PC-3 (cell line): ENCODE data around the gene TMTC2. TPM values are rescaled to one million over a fixed set of nuclear protein-coding genes. Genes with fewer than 3 reads are reported as not detected.

ENCODE experiments used
- ATAC-seq: fragments of 200-7000 bp; cut with Tn5 transposase; 2 replicates; pipeline ENCODE4 v1.9.1; 2020; ENCODE audit warnings: mild to moderate bottlenecking, moderate library complexity
- BruUV-seq: library from RNA; stranded (reverse); fragments of 400-500 nt; replicated peaks from 2 replicates; lab custom pipeline; 2021; lab: Mats Ljungman, UMichigan
- CTCF ChIA-PET: fragments of 300-600 bp; sonication (Branson Sonifier 250); formaldehyde crosslinking; loops from one replicate; lab custom pipeline; 2022; ENCODE audit warnings: antibody characterized with exemption; lab: Charles Lee
- POLR2A ChIA-PET: fragments of 300-600 bp; sonication (Branson Sonifier 250); formaldehyde crosslinking; loops from one replicate; lab custom pipeline; 2022; ENCODE audit warnings: antibody characterized with exemption; ENCODE audit not compliant: unreplicated experiment; lab: Charles Lee
- DNase-seq: peaks from one replicate; pipeline ENCODE4 v3.0.0-alpha.2; 2015
- H2AFZ ChIP-seq: fragments of 300-600 bp; sonication (generic); 2 replicates; pipeline ENCODE4 v1.6.0; 2016; ENCODE audit warnings: antibody characterized with exemption, low read length
- H3F3A ChIP-seq: fragments of 300-600 bp; sonication (generic); one replicate; pipeline ENCODE4 v1.6.0; 2017; ENCODE audit warnings: antibody characterized with exemption, low read length, control low read depth, mild to moderate bottlenecking; ENCODE audit not compliant: unreplicated experiment
- H3K27ac ChIP-seq: fragments of 300-600 bp; sonication (generic); 2 replicates; pipeline ENCODE4 v1.5.1; 2016; ENCODE audit warnings: mild to moderate bottlenecking, low read length
- H3K27me3 ChIP-seq: fragments of 300-600 bp; sonication (generic); 2 replicates; pipeline ENCODE4 v1.6.1; 2016; ENCODE audit warnings: low read length, mixed read lengths
- H3K36me3 ChIP-seq: fragments of 300-600 bp; sonication (generic); 2 replicates; pipeline ENCODE4 v1.6.1; 2016; ENCODE audit warnings: low read depth, mixed run types, low read length, mixed read lengths
- H3K4me1 ChIP-seq: fragments of 300-600 bp; sonication (generic); 2 replicates; pipeline ENCODE4 v1.5.1; 2016; ENCODE audit warnings: low read length; ENCODE audit not compliant: insufficient read depth
- H3K4me2 ChIP-seq: fragments of 300-600 bp; sonication (generic); 2 replicates; pipeline ENCODE4 v1.6.0; 2016; ENCODE audit warnings: low read length
- H3K4me3 ChIP-seq: fragments of 300-600 bp; sonication (generic); 2 replicates; pipeline ENCODE4 v1.5.1; 2016; ENCODE audit warnings: mild to moderate bottlenecking, low read length, mixed read lengths
- H3K79me2 ChIP-seq: fragments of 300-600 bp; sonication (generic); 2 replicates; pipeline ENCODE4 v1.6.1; 2017; ENCODE audit warnings: low read length, mixed read lengths
- H3K9ac ChIP-seq: fragments of 300-600 bp; sonication (generic); 2 replicates; pipeline ENCODE4 v1.6.0; 2016; ENCODE audit warnings: mild to moderate bottlenecking, low read length
- H3K9me2 ChIP-seq: fragments of 300-600 bp; sonication (generic); replicated peaks from 2 replicates; pipeline ENCODE4 v1.6.1; 2016; ENCODE audit warnings: mixed run types, low read length, mixed read lengths
- H3K9me3 ChIP-seq: fragments of 300-600 bp; sonication (generic); 2 replicates; pipeline ENCODE4 v1.6.1; 2016; ENCODE audit warnings: low read length, mixed read lengths
- H4K20me1 ChIP-seq: fragments of 300-600 bp; sonication (generic); 2 replicates; pipeline ENCODE4 v1.6.1; 2016; ENCODE audit warnings: low read length, mixed read lengths
- CTCF ChIP-seq: fragments of 300-600 bp; sonication (generic); conservative IDR thresholded peaks from 2 replicates; pipeline ENCODE4 v1.5.1; 2017; ENCODE audit warnings: antibody characterized with exemption, low read depth, mild to moderate bottlenecking, low read length
- EZH2 ChIP-seq: fragments of 300-600 bp; sonication (generic); IDR thresholded peaks from one replicate; pipeline ENCODE4 v1.6.1; 2017; ENCODE audit warnings: antibody characterized with exemption, mild to moderate bottlenecking, low read length; ENCODE audit not compliant: unreplicated experiment
- EZH2phosphoT487 ChIP-seq: fragments of 300-600 bp; sonication (generic); IDR thresholded peaks from 2 replicates; pipeline ENCODE4 v1.6.1; 2018; ENCODE audit warnings: mild to moderate bottlenecking, antibody characterized with exemption, low read length, borderline replicate concordance
- intact Hi-C: fragments of 100-400 bp; cut with micrococcal nuclease; formaldehyde crosslinking; loops from 2 replicates; pipeline ENCODE4 v1.9.0; 2023
- total RNA-seq: library from RNA; depleted of rRNA; stranded (reverse); fragments of >200 nt; gene quantifications from 2 replicates; pipeline ENCODE4 v1.2.3, GENCODE V29; 2014

TMTC2 gene
- total RNA-seq, 1 experiment from 2014 or later: 10.7 TPM

- CTCF ChIA-PET: no interaction called here
- Histone ChIP-seq H3K9ac (no peak overlapping the region), H3K4me1 (peaks cover 12% of the 10 kb centered on the region), H3K9me3 (no peaks in the 10 kb centered on the region), H4K20me1 (no peaks in the 10 kb centered on the region), H3K4me3 (no peak overlapping the region), H2AFZ (no peak overlapping the region), H3K79me2 (no peaks in the 10 kb centered on the region), H3F3A (no peaks in the 10 kb centered on the region), H3K27ac (no peak overlapping the region), H3K9me2 (no peaks in the 10 kb centered on the region), H3K27me3 (no peaks in the 10 kb centered on the region), H3K4me2 (no peak overlapping the region), H3K36me3 (no peaks in the 10 kb centered on the region)
- DNase-seq (no peak), ATAC-seq (no peak)
- TF ChIP-seq CTCF: no peak
- TF ChIP-seq EZH2phosphoT487: no peak
- no peak for TF ChIP-seq EZH2
- no TSS peak for BruUV-seq
- intact Hi-C loops: no loop called here
- POLR2A ChIA-PET: no interaction called here
Observed at GRCh38 chr12:82963956-82964355, 277.2 kb downstream of the TMTC2 start.

GRCh38 chr12:82964446-82964845, 277.7 kb downstream of the TMTC2 start:
- no peaks in the 10 kb centered on the region for H3K27me3 ChIP-seq
- ChIA-PET CTCF (no interaction called here), POLR2A (no interaction called here)
- intact Hi-C loops: no loop called here
- H3K9ac ChIP-seq: no peak overlapping the region
- no peak overlapping the region for H3K4me2 ChIP-seq
- no peaks in the 10 kb centered on the region for H3K9me3 ChIP-seq
- H3K27ac ChIP-seq: no peak overlapping the region
- no peaks in the 10 kb centered on the region for H3K9me2 ChIP-seq
- TF ChIP-seq CTCF (no peak), EZH2 (no peak), EZH2phosphoT487 (no peak)
- peaks cover 7% of the 10 kb centered on the region for H3K4me1 ChIP-seq
- no peak for ATAC-seq
- no TSS peak for BruUV-seq
- no peak for DNase-seq
- H2AFZ ChIP-seq: no peak overlapping the region
- no peak overlapping the region for H3K4me3 ChIP-seq
- H3K79me2 ChIP-seq: no peaks in the 10 kb centered on the region
- no peaks in the 10 kb centered on the region for H4K20me1 ChIP-seq
- H3F3A ChIP-seq: no peaks in the 10 kb centered on the region
- no peaks in the 10 kb centered on the region for H3K36me3 ChIP-seq

- no peaks in the 10 kb centered on the region for H3K27me3 ChIP-seq
- no peak overlapping the region for H3K27ac ChIP-seq
- H3K9ac ChIP-seq: no peak overlapping the region
- CTCF ChIA-PET: no interaction called here
- no peaks in the 10 kb centered on the region for H3K4me1 ChIP-seq
- no peak for ATAC-seq
- intact Hi-C loops: no loop called here
- H3F3A ChIP-seq: no peaks in the 10 kb centered on the region
- POLR2A ChIA-PET: no interaction called here
- H2AFZ ChIP-seq: no peak overlapping the region
- no peaks in the 10 kb centered on the region for H3K9me2 ChIP-seq
- H3K4me2 ChIP-seq: no peak overlapping the region
- no peaks in the 10 kb centered on the region for H3K36me3 ChIP-seq
- no peaks in the 10 kb centered on the region for H3K9me3 ChIP-seq
- BruUV-seq: no TSS peak
- TF ChIP-seq EZH2phosphoT487: no peak
- TF ChIP-seq EZH2: no peak
- no peak for TF ChIP-seq CTCF
- no peak for DNase-seq
- H4K20me1 ChIP-seq: no peaks in the 10 kb centered on the region
- no peak overlapping the region for H3K4me3 ChIP-seq
- H3K79me2 ChIP-seq: no peaks in the 10 kb centered on the region
Observed at GRCh38 chr12:82966001-82966559, 279.4 kb downstream of the TMTC2 start.
